Dermis blood vessel endothelial cell (primary cell): ENCODE data around the gene PLA2G10. TPM values are rescaled to one million over a fixed set of nuclear protein-coding genes. Genes with fewer than 3 reads are reported as not detected.

Experiments
- total RNA-seq: library from RNA; depleted of rRNA; stranded (reverse); fragments of >200 nt; gene quantifications from 2 replicates; pipeline ENCODE4 v1.2.3, GENCODE V29; 2014

PLA2G10 gene
- total RNA-seq, 1 donor from 2014 or later = not detected

Other genes with a start within 250 kb of the PLA2G10 start
- gene PARN, start 64.0 kb downstream of the PLA2G10 start, total RNA-seq = 23.7 and 30.7 TPM in 2 replicates
- 114 and 117 TPM in 2 replicates for gene BFAR, start 61.4 kb downstream of the PLA2G10 start, total RNA-seq
- 0.17 and 0.28 TPM in 2 replicates for gene NPIPA3, start 9.1 kb upstream of the PLA2G10 start, total RNA-seq
- gene NPIPA2, start 48.2 kb upstream of the PLA2G10 start, total RNA-seq = 0.17 and 0.28 TPM in 2 replicates
- 120 and 228 TPM in 2 replicates for gene NOMO1, start 139.4 kb upstream of the PLA2G10 start, total RNA-seq
- 33.8 and 37.8 TPM in 2 replicates for gene NPIPA1, start 243.1 kb upstream of the PLA2G10 start, total RNA-seq